Measurements from ENCODE around the gene ZNF511.
"Not testable (repeated sequence)": the region's sequence is repeated elsewhere in the genome, so short reads cannot be mapped to it uniquely, and the experiment has no call there.

- not testable (repeated sequence) for TF ChIP-seq CTCF (conservative IDR thresholded peaks at IDR 0.05 in 1 of 2, IDR thresholded peaks at IDR 0.05 in 1 of 2; ENCODE audit: extremely low read depth in 1 of 2, insufficient read depth in 1 of 2, low read depth in 1 of 2, low read length in 2 of 2); EZH2 (IDR thresholded peaks at IDR 0.05; ENCODE audit: borderline replicate concordance, low read length)
These were observed 12.2 kb downstream of the ZNF511 start for GRCh38 chr10:133320852-133321422.
